Fibroblast of gingiva (primary cell): ENCODE measurements around the gene ITGB2.

ENCODE experiments used
- DNase-seq: peaks from one replicate; pipeline ENCODE4 v3.0.0-alpha.2; 2011; ENCODE audit warnings: low read depth

Gene ITGB2

DNA sequence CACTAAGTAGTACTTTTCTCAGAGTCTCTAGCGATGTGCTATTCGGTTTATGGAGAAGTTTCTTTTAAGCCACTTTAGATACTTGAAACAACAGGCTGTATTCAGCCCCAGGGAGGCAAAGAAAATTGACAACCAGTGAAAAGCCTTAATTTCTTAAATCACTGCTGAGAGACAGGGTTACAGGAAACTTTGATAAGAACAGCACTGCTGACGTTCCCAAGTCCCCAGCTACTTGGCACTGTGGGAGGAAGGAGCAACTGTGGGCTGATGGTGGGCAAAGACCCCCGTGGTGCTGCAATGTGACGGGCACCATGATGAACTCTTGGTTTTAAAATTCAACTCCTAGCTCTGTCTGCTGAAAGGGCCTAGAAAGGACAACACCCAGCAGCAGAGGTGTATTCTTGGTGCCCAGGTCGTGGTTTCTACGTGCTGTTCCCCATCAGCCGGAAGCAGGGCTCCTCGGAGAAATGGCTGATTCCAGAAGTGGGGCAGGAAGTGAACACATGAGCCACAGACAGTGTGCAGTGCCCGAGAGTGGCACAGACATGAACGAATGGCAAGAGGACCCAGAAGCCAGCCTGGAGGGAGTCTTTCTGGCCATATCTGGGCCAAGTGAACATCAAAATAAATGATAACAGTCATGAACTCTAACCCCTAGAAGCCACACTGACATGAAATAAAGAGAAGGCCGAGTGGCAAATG, 52.5 kb downstream of the ITGB2 start:
- no peak for DNase-seq

DNA sequence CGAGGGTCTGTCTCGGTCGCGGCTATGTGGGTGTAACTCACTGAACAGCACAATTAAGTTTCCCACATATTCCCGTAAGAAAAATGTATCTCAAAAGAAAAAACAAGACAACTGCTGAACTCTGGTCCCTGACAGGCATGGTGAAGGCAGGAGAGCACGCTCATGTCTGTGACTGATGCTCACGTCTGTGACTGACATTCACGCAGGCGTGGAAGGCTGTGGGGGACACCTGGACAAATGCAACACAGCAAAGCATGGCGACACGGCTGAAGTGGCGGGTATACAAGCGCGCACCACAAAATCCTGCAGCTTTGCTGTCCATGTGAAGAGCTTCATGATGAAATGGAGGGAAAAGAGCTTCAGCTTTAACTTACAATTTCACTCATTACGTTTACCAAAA, 53.2 kb downstream of the ITGB2 start:
- DNase-seq = no peak

DNA sequence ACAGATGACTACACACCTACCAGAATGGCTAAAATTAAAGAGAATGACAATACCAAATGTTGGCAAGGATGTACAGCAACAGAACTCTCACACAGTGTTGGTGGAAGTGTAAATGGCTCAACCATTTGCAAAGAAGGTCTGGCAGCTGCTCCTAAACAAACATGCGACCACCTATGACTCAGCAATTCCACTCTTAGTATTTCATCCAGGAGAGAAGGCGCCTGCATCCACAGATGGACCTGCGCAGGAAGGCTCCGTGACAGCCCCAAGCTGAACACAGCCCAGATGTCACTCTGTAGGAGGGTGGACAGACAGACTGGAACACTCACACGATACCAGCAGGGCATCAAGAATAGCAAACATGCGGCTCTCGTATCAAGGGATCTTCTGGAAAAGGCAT, 53.9 kb downstream of the ITGB2 start:
- peak; percentile 24 for DNase-seq

- DNase-seq = no peak
Observed at GRCh38 chr21:44865561-44866280, 55.0 kb downstream of the ITGB2 start.

DNA sequence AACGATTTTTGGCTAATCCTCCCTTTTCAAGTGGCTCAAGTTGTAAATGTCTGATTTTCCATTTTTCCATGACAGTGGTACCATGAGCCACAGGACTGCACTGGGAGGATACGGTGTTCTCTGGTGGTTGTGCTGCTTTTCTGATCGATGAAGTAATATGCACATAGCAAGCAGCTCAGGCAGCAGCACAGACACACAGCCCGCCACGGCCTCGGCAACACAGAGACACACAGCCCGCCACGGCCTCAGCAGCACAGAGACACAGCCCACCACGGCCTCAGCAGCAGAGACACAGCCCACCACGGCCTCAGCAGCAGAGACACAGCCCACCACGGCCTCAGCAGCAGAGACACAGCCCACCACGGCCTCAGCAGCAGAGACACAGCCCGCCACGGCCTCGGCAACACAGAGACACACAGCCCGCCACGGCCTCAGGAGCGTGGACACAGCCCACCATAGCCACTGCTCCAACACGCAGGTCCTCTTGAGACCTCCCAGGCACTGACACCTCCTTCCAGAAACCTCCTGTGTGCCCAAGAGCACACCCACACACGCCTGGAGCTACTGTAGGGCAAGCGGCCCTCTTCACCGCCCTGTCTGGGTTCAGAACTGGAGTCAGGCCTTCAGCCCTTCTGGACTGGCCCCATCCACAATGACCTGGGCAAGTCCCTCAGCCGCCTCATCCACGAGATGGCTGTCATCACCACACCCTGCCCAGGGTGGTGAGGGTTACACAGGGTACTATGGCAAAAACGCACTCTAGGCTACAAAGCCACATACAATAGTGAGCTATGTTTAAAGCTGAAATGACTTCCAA, 57.6 kb downstream of the ITGB2 start:
- DNase-seq = no peak

DNA sequence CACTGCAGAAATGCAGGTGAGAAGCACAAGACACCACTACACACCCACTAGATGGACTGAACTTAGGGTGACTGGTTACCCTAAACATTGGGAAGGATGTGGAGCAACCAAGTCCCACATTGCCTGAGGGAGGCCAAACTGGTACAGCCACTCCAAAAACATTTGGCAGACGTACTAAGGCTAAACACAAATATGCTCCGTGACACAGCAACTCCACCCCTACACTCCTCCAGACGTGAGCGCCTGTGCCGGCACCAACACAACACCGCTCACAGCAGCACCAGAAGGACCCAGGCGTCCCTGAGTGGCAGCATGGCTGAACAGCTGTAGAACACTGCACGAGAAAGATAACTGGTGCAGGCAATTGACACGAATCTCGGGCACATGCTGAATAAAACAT, 61.9 kb downstream of the ITGB2 start:
- no peak for DNase-seq

GRCh38 chr21:44858291-44858690, 62.4 kb downstream of the ITGB2 start:
- no peak for DNase-seq

GRCh38 chr21:44857127-44857892, 63.4 kb downstream of the ITGB2 start:
- no peak for DNase-seq

GRCh38 chr21:44856131-44856530, 64.6 kb downstream of the ITGB2 start:
- DNase-seq = no peak

DNA sequence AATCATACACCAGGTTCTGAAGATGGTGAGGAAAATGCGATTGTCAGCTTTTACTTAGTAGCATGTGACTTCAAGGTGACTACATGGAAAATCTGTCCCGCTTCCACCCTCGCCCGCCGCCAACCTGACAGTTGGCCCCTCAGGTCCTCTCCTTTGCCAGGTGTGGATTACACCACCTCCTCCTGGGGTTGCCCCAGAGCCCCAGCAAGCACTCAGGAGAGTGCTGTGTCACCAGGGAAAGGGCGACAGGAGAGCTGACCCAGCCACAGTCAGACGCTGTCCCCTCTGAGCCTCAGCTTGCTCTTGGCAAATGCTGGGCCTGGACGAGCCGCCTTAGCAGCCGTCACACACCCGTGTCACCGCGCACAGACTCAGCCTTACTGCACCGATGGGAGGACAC, 65.1 kb downstream of the ITGB2 start:
- DNase-seq = no peak

DNA sequence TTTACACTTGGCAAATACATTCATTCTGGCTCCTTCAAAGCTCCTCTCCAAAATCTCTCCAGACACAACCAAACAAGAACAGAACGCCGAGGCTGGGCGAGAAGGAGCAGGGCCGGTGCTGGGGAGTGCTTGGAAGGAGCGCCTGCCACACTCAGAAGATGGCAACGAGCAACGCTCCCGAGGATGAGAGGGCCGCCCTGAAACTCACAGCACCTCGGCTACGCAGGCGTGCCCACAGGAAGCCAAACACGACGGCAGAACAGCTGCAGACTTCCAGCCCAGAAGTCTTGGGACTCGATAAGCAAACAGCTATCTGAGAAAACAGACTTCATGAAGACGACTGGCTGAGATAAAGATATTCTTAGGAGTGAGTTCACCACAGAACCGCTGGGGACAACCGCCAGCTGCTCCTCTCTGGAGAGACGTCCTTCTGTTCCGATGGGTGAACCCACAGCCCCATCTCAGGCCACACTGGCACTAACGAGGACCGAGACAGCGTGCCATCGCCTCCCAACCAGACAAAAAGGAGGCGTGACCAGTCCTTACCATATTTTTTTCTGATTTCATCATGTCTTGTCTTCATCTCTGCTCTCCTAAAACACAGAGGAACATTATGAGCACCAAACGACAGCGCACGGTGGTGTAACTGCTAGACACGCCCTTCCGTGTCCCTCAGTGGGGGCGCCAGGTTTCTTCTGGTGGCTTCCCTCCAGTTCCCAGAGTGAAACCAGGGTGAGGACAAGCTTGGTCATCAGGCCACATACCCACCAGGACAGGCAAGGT, 65.8 kb downstream of the ITGB2 start:
- DNase-seq = no peak

- DNase-seq = no peak
Observed at GRCh38 chr21:44854391-44854663, 66.4 kb downstream of the ITGB2 start.

- DNase-seq = no peak
Observed at GRCh38 chr21:44853601-44854390, 66.9 kb downstream of the ITGB2 start.

GRCh38 chr21:44850905-44851657, 69.6 kb downstream of the ITGB2 start:
- no peak for DNase-seq

DNA sequence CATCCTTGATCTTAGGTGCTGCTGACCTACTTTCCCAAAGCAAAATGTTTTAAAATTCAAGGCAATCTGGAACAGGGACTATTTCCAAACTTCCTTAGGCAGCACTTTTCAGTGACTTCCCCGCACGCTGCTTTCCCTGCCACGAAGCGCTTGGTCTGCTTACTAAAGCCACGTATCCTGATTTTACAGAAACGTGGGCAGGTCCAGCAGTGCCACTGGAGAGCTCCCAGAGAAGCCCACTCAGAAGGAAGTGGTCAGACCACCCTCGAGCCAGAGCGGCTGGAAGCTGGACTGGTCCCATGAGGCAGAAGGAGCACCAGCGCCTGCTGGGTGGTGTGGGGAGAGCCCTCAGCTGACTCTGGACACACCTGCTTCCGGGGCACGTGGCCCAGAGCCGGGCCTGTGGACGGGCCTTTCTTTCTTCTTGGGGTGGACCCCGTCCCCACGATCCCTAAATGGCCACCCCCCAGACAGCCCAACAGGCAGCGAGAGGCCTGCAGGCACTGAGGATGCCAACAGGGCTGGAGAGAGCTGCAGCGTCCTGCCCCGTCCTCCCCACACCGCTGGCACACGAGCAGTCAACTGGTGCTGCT, 70.4 kb downstream of the ITGB2 start:
- no peak for DNase-seq

DNA sequence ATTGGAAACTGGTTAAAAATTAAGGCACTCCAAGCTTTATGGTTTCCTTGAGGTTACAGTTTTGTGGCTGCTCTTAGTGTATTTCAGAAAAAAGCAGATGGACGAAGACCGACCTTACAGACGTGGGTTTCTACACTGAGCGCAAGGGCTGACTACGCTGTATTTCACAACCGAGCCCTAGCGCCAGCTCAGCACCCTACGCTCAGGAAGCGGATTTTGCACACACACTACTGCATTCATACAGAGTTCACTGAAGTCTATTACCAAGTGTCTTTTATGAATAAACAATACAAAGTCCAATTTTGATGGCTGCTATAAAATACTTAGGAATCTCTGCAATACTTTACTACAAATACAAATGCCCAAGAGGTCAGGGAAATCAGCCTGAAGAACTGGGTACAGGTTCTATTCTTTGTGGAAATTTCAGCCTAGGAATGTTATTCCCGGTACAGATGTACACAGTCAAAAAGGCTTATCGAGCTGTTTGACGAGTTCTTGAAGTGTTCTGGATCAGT, 71.0 kb downstream of the ITGB2 start:
- no peak for DNase-seq

DNA sequence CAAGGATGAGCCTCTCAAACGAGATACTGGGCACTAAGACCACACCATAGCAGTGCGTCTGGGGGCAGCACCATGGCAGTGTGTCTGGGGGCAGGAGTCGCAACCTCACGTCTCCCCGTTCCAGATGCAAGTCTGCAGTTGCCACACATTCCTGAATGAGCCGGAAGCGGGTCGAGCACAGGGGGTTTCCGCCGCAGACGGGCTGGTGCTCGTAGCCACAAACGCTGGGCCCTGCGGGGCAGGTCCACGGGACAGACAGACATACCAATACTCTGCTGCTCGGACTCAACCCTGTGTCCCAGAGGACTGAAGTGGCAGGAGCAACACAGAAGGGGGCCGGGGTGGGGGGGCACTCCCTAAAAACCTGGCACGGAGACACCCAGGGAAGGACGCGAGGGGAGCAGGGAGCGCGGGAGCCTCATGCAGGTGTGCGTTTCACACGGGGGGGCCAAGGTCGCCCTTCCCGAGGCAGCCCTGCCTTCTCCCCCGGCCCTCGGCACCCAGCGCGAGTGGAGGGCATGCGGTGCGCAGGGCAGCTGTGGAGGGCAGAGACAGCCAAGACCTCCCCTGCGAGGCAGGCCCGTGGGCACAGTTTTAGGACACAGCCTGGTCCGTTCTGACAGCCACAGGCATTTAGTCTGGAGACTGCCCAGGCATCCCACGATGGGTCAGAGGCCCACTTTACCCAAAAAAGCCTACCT, 71.7 kb downstream of the ITGB2 start:
- DNase-seq = no peak

DNA sequence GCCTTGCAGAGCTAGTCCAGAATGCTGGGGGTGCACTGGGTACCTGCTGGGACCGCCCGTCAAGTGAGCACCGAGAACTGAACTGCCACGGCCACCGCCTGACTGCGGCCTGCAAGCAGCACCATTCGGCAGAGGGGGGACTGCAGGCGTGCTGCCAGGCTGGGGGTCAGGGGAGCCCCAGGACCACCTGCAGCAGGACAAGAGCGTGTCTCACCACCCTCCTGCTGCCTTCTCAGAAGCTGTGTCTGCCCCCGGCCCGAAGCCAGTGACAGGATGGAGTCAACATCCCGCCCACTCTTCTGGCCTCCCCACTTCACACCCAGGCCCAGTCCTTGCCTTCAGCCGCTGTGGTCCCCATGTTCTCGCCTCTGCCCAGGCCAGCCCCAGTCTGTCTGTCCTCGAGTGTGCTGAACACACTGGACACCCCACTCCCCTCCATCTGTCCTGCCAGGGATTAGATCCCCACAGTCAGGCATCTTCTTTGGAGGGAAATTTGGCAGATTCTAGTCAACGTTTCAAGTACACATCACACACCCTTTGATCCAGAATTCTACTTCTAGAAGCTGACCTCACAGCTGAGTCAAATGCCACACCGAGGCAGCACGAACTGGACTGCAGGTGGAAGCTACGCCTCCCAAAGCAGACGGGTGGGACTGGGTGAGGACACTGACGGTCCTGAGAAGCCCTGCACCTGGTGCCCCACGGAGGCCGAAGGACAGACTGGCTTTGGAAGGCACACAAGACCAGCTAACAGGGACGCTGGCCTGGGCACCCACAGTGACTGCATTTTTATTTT, 73.2 kb downstream of the ITGB2 start:
- no peak for DNase-seq
